ENCODE measurements around the gene IDS. TPM values are rescaled to one million over a fixed set of nuclear protein-coding genes. Genes with fewer than 3 reads are reported as not detected.
A peak's percentile ranks its signal among the peaks of the same experiment; 100 is the strongest.

The IDS gene
- total RNA-seq, 3 donors from 2014 or later, result 37.1 to 46.1 (median 38.7) TPM

DNA sequence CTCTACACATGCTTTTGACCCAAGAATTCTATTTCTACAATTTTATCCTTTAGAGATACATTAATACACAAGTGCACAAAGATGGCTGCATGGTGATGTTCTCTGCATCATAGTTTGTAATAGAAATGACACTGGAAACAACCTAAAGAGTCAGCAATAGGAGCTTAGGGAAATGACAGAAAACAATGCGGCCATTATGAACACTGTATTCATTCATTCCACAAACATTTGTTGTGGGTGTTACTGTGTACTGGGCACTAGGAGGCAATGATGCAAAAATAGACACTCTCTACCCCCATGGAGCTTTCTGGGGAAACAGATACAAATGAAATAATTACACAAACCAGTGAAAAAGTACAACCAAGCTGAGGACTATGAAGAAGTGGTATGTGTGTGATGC is 32.0 kb downstream of the IDS start:
- ATAC-seq (no peak), DNase-seq (no peak)
- peaks cover 3% of the 10 kb centered on the region for H3K4me1 Mint-ChIP-seq (ENCODE audit: low read depth)
- H3K4me3 Mint-ChIP-seq, result no peak overlapping the region
- no peaks in the 10 kb centered on the region for H3K9me3 Mint-ChIP-seq
- no peaks in the 10 kb centered on the region for H3K27me3 Mint-ChIP-seq (ENCODE audit: low read depth)
- peaks cover 3% of the 10 kb centered on the region for H3K36me3 Mint-ChIP-seq (ENCODE audit: insufficient read depth)

DNA sequence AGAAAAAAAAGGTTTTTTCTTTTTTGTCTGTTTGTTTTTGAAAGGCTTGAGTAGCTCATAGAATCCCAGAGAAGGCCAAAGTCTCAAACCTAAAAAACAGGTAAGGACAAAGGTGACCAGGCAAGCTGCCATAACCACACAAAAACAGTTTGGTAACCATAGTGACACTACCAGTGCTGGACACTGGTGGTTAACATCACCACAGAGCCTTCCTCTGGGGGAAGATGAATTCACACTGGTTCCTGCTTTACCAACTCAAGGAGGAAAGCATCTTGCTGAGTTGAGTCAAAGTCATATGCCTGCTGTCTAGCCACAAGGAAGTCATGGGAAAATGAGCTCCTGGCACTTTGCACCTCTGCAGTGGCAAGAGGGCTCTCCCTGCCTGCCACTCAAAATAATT is 32.5 kb downstream of the IDS start:
- no peak for DNase-seq
- H3K4me1 Mint-ChIP-seq (ENCODE audit: low read depth), result peaks cover 3% of the 10 kb centered on the region
- no peaks in the 10 kb centered on the region for H3K9me3 Mint-ChIP-seq
- no peak for ATAC-seq
- H3K4me3 Mint-ChIP-seq, result no peak overlapping the region
- H3K27me3 Mint-ChIP-seq (ENCODE audit: low read depth), result no peaks in the 10 kb centered on the region
- H3K36me3 Mint-ChIP-seq (ENCODE audit: insufficient read depth), result peaks cover 3% of the 10 kb centered on the region

DNA sequence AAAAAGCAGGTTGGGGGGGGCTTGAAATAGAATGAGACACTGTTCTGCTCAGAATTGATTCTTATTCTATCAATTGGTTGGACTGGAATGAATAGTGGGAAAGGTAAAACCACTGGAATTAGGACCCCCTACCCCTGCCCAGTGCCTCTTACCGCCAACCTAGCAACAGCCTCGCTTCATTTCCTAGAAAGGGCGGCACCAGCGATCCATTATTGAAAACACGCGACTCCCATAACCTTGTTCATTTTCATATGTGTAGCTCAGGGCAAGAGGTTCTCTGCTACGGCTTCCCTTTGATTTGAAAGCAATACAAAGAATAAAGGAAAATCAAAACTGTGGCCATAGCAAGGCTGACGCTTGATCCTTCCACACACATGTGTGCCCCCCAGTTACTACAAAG is 33.7 kb downstream of the IDS start:
- ATAC-seq (no peak), DNase-seq (no peak)
- Mint-ChIP-seq H3K9me3 (no peaks in the 10 kb centered on the region), H3K4me1 (ENCODE audit: low read depth) (peaks cover 3% of the 10 kb centered on the region), H3K27me3 (ENCODE audit: low read depth) (no peaks in the 10 kb centered on the region), H3K36me3 (ENCODE audit: insufficient read depth) (no peaks in the 10 kb centered on the region), H3K4me3 (no peak overlapping the region)

DNA sequence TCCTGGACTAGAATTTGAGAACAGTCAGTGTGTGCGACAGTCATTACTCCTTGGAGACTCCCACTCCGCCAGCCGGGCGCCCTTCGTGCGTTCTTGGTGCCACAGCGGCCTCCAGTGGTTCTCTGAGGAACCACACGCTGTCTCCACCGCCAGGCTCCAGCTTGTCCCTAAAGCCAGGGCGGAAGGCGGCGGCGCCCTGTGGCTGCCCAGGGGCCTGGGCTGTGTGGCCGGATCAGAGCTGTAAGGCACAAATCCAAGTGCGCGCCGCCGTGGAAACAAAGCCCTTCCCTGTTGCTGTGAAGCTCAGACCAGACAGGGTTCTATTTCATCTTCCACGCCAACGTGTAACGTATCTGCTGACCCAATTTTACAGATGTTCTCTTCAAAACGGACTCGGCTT is 34.2 kb downstream of the IDS start:
- peak; percentile 53 for DNase-seq
- Mint-ChIP-seq H3K4me3 (no peak overlapping the region), H3K9me3 (no peaks in the 10 kb centered on the region), H3K4me1 (ENCODE audit: low read depth) (peaks cover 3% of the 10 kb centered on the region), H3K36me3 (ENCODE audit: insufficient read depth) (no peaks in the 10 kb centered on the region), H3K27me3 (ENCODE audit: low read depth) (no peaks in the 10 kb centered on the region)
- ATAC-seq, result peak; percentile 78 to 80

DNA sequence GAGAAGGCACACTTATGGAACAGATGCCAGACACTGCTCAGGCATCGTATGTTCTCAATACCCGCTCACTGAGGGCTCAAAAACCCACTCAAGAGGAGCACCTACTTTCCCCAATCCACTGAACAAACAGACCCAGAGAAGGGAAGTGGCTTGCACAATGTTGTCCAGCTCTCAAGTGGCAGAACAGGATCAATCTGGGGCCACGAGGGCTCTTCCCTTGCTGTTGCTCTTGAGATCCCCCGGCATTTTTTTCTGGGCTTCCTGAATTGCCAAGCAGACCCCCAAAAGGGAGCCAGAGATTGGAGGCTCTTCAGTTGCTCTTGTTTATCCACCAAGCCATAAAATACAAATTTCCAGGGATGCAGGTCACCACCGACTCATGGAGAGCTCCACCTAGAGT is 35.7 kb downstream of the IDS start:
- Mint-ChIP-seq H3K27me3 (ENCODE audit: low read depth) (no peaks in the 10 kb centered on the region), H3K4me1 (ENCODE audit: low read depth) (peaks cover 3% of the 10 kb centered on the region), H3K4me3 (no peak overlapping the region), H3K36me3 (ENCODE audit: insufficient read depth) (no peaks in the 10 kb centered on the region), H3K9me3 (no peaks in the 10 kb centered on the region)
- ATAC-seq, result no peak
- no peak for DNase-seq

DNA sequence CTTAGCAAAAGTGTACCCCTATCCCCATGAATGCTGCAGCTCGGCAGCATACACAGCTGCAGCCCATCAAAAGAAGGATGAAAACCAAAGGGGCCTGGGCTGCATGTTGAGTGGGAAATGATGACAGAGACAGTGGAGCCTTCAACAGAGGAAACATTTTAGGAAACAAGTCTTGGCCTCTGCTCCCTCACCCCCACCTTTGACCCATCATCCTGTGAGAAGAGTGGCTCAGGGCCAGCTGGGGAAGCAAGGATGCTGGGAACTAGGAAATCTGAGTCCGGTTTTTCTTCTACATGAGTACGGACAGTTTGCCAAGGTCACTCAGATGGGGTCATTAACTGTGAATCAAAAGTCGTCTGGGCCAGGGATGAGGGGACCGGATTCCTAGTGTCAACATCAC is 37.2 kb downstream of the IDS start:
- no peaks in the 10 kb centered on the region for H3K9me3 Mint-ChIP-seq
- H3K4me3 Mint-ChIP-seq, result no peak overlapping the region
- ATAC-seq (no peak), DNase-seq (no peak)
- H3K27me3 Mint-ChIP-seq (ENCODE audit: low read depth), result no peaks in the 10 kb centered on the region
- peaks cover 3% of the 10 kb centered on the region for H3K4me1 Mint-ChIP-seq (ENCODE audit: low read depth)
- H3K36me3 Mint-ChIP-seq (ENCODE audit: insufficient read depth), result no peaks in the 10 kb centered on the region

DNA sequence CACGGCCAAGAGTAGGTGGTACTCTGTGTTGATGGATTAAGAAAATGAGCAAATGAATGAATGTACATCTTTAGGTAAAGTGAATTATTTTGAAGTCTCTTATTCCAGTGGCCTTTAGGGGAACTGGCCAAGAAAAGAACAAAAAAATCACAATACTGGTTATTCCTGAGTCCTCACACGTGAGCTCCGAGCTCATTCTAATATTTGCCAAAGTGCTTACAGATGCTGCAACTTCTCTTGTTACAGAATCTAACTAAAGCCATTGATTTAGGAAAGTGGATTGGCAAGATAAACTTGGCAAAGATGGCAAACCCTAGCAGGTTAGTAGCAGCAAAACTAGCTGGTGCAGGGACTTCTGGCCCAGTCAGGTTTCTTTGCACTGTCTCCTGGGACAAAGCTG is 37.6 kb downstream of the IDS start:
- no peaks in the 10 kb centered on the region for H3K9me3 Mint-ChIP-seq
- peaks cover 3% of the 10 kb centered on the region for H3K4me1 Mint-ChIP-seq (ENCODE audit: low read depth)
- DNase-seq (no peak), ATAC-seq (no peak)
- no peaks in the 10 kb centered on the region for H3K27me3 Mint-ChIP-seq (ENCODE audit: low read depth)
- H3K36me3 Mint-ChIP-seq (ENCODE audit: insufficient read depth), result no peaks in the 10 kb centered on the region
- H3K4me3 Mint-ChIP-seq, result no peak overlapping the region

DNA sequence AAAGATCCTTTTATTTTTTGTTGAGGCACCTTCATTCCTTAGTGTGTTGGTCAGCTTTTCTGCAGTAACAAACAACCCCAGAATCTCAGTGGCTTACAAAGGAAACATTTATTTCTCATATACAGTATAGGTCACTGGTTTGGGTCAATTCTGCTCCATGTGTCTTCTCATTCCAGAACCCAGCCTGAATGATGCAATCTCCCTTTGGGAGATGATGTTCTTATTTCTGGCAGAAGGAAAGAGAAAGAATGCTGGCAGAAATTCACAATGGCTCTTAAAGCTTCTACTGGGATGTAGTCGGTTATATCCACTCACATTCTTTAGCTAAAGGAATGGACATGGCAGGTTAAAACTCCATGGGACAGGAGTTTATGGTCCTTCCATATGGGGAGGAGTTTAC is 42.3 kb downstream of the IDS start:
- Mint-ChIP-seq H3K27me3 (ENCODE audit: low read depth) (peaks cover 9% of the 10 kb centered on the region), H3K36me3 (ENCODE audit: insufficient read depth) (no peaks in the 10 kb centered on the region), H3K4me3 (no peak overlapping the region), H3K9me3 (no peaks in the 10 kb centered on the region), H3K4me1 (ENCODE audit: low read depth) (no peaks in the 10 kb centered on the region)
- no peak for ATAC-seq
- no peak for DNase-seq

DNA sequence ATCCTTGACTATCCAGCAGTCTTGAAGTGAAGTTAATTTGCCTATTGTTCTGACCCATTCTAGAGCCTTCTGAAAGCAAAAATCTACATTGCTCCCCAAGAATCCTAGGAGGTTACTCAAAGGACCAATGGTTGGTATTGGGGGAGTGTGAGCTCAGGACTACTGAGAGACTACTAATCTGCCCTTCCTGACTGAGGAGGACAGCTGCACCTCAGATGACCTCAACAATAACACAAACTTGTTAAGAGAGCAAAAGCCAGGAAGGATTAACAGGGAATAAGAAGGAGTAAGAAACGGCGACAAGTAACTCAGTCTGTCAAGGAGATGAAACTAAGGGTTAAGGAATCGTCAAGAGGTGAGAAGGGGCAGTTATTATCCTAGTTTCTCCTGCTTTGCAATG is 43.4 kb downstream of the IDS start:
- Mint-ChIP-seq H3K4me1 (ENCODE audit: low read depth) (no peaks in the 10 kb centered on the region), H3K36me3 (ENCODE audit: insufficient read depth) (no peaks in the 10 kb centered on the region), H3K4me3 (no peak overlapping the region), H3K9me3 (no peaks in the 10 kb centered on the region), H3K27me3 (ENCODE audit: low read depth) (peaks cover 9% of the 10 kb centered on the region)
- ATAC-seq, result no peak
- no peak for DNase-seq

DNA sequence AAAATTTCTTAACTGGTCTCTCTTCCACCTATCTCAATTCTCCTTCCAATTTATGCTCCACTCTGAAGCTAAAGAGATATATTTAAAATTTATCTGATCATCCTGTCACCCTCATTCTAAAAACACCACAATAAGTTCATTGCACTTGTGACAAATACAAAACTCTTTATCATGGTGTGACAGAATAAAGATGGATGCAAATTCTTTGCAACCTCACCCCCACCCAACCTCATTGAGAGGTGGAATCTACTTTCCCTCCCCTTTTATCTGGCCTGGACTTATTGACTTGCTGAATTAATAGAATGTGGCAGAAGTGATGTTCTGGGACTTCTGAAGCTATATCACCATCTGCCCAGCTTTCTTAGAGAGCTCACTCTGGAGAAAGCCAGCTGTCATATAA is 46.5 kb downstream of the IDS start:
- no peak overlapping the region for H3K4me3 Mint-ChIP-seq

DNA sequence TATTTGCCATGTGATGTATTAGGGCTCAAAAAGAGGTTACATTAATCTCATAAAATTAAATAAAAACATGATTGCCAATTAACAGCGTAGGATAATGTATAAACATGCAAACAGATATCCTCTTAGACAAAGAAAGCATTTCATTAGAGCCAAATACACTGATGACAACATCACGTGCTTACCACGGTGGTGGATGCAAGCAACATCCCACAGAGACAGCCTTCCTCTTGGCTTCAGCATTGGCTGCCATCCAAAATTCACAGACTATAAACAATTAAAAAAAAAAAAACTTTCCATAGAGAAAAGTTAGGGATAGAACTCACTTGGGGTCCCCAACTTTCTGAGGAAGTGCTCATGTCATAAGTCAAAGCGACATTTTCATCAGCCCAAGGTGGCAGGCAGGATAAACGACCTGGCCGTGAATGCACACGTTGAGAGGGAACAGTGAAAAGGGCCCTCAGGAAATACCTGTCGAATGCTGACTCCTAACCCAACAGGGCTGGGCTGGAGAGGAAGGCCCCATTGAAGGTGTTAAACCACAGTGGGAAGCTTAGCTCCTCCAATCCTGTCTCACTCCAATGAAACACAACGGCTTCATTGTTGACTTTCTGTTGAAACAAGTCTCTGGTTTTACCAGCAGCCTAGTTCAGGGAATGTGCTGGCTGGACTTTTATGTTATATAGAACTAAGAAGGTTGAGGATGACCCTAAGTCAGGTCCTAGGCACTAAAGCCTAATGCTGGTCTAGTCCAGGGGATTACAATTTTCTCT is 48.4 kb downstream of the IDS start:
- no peak for ATAC-seq
- Mint-ChIP-seq H3K4me3 (no peak overlapping the region), H3K4me1 (ENCODE audit: low read depth) (no peaks in the 10 kb centered on the region), H3K27me3 (ENCODE audit: low read depth) (peaks cover 8% of the 10 kb centered on the region), H3K9me3 (no peaks in the 10 kb centered on the region), H3K36me3 (ENCODE audit: insufficient read depth) (no peaks in the 10 kb centered on the region)
- no peak for DNase-seq

More for the DNA sequence above, 46.5 kb downstream of the IDS start:
- no peaks in the 10 kb centered on the region for H3K36me3 Mint-ChIP-seq (ENCODE audit: insufficient read depth)
- H3K27me3 Mint-ChIP-seq (ENCODE audit: low read depth), result peaks cover 9% of the 10 kb centered on the region
- no peaks in the 10 kb centered on the region for H3K4me1 Mint-ChIP-seq (ENCODE audit: low read depth)
- no peak for ATAC-seq
- DNase-seq, result no peak
- no peaks in the 10 kb centered on the region for H3K9me3 Mint-ChIP-seq

DNA sequence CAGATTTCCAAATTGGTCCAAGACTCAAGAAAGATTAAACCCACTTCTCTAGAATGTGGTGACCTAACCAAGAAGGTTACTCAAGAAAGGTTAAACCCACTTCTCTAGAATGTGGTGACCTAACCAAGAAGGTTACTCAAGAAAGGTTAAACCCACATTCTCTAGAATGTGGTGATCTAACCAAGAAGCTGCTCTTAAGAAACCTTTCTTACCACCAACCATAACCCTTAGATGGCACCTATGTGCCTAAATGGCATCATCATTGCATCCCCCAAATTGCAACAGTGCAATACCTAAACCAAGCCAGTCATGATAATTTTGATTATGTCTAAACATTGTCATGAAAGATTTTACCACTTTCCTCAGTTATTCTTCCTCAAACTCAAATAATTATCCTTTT is 49.2 kb downstream of the IDS start:
- Mint-ChIP-seq H3K4me3 (no peak overlapping the region), H3K36me3 (ENCODE audit: insufficient read depth) (no peaks in the 10 kb centered on the region), H3K9me3 (no peaks in the 10 kb centered on the region), H3K27me3 (ENCODE audit: low read depth) (peaks cover 6% of the 10 kb centered on the region), H3K4me1 (ENCODE audit: low read depth) (no peaks in the 10 kb centered on the region)
- no peak for ATAC-seq
- no peak for DNase-seq

DNA sequence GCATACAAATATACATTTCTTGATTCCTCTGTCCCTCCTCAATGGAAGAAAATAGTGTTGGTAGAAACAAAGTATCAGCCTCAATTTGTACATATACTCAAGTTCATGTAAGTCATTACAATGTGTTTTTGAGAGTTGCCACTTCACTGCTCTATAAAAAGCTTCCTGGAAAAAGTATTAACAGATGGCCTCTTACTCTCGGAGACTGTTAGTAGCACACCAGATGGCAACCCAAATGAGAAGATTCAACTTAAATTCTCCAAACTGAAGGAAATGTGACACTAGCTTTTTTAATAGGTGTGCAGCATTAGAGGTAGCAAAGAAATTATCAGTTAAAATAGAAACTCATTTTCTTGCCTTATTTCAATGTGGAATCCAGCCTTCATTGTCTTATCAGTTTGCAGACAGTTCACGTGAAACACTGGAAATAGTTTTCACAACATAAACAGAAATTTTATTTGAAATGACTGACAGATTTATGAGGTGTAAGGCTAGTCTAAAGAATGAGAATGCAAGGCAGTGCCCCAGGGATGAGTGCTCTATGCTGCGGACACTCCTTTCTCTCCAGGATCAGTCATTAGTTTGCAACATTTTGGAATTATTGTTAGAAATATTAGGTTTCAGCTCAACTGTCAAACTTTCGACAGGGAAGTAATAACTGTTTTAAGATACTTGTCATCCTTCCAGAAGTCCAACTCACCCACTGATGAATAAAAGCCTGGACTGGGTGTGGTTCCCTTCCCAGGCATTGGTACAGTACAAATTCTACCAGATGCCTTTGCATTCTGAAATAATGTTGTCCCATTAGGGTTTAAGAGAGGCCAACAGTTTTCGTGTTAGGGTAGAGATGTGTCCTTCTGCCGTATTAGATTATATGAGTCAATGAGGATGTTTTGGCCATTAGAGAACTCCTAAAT is 50.9 kb downstream of the IDS start:
- Mint-ChIP-seq H3K9me3 (peaks cover 10% of the 10 kb centered on the region), H3K4me1 (ENCODE audit: low read depth) (no peaks in the 10 kb centered on the region), H3K27me3 (ENCODE audit: low read depth) (peaks cover 3% of the 10 kb centered on the region), H3K4me3 (no peak overlapping the region), H3K36me3 (ENCODE audit: insufficient read depth) (no peaks in the 10 kb centered on the region)
- ATAC-seq, result no peak
- DNase-seq, result no peak

DNA sequence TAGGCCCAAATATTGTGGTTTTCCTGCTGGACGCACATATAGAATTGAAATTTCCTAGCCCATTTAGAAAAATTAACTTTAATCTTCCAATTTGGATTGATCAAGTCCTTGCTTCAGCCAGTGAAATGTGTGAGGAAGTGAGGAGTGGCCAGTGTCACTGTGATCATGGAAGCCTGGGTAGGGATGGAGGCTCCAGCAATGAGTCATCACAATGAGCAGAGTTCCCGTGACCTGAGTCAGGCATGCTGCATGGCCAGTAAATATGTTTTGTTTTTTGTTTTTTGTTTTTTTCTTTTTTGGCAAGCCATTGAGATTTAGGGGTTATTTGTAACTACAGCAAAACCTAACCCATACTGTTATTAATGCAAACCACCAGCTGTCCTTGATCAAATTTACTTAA is 52.1 kb downstream of the IDS start:
- no peak overlapping the region for H3K4me3 Mint-ChIP-seq
- no peaks in the 10 kb centered on the region for H3K4me1 Mint-ChIP-seq (ENCODE audit: low read depth)
- no peaks in the 10 kb centered on the region for H3K36me3 Mint-ChIP-seq (ENCODE audit: insufficient read depth)
- peaks cover 3% of the 10 kb centered on the region for H3K27me3 Mint-ChIP-seq (ENCODE audit: low read depth)
- DNase-seq, result no peak
- ATAC-seq, result no peak
- H3K9me3 Mint-ChIP-seq, result peaks cover 11% of the 10 kb centered on the region

DNA sequence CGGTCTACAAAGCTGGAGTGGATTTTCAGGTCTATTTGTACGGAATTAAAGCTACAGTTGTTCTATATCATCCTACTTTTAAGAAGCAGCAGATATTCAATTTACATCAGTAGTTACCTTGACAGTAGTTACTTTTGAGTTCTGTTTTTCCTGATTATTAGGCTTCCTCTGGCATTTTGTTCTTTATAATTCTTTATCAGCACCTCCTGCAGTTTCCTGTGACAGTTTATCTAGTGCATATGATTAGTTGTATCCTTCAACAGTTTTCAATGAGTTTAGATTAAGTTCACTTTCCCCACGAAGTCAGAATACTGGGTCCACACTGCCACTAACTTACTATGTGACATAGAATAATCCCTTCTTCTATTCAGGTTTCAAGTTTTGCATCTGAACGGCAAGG is 71.7 kb downstream of the IDS start:
- Mint-ChIP-seq H3K27me3 (ENCODE audit: low read depth) (no peaks in the 10 kb centered on the region), H3K4me1 (ENCODE audit: low read depth) (no peaks in the 10 kb centered on the region), H3K9me3 (no peaks in the 10 kb centered on the region), H3K36me3 (ENCODE audit: insufficient read depth) (no peaks in the 10 kb centered on the region), H3K4me3 (no peak overlapping the region)
- ATAC-seq, result no peak
- no peak for DNase-seq

Data from activated T-cell treated with anti-CD3 and anti-CD28 coated beads, Interleukin-2, amount 50 U/mL, for 4 hours (primary cell).